Hematopoietic multipotent progenitor cell treated with erythropoietin and hydrocortisone succinate and interleukin-3 and kit ligand, for 8 days (in vitro differentiated cells): ENCODE data around the gene DOP1B.
"Not testable (repeated sequence)": the region's sequence is repeated elsewhere in the genome, so short reads cannot be mapped to it uniquely, and the experiment has no call there.

Source experiments
- DNase-seq: peaks from one replicate; pipeline ENCODE4 v3.0.0-alpha.2; 2015

Gene DOP1B, protein sequence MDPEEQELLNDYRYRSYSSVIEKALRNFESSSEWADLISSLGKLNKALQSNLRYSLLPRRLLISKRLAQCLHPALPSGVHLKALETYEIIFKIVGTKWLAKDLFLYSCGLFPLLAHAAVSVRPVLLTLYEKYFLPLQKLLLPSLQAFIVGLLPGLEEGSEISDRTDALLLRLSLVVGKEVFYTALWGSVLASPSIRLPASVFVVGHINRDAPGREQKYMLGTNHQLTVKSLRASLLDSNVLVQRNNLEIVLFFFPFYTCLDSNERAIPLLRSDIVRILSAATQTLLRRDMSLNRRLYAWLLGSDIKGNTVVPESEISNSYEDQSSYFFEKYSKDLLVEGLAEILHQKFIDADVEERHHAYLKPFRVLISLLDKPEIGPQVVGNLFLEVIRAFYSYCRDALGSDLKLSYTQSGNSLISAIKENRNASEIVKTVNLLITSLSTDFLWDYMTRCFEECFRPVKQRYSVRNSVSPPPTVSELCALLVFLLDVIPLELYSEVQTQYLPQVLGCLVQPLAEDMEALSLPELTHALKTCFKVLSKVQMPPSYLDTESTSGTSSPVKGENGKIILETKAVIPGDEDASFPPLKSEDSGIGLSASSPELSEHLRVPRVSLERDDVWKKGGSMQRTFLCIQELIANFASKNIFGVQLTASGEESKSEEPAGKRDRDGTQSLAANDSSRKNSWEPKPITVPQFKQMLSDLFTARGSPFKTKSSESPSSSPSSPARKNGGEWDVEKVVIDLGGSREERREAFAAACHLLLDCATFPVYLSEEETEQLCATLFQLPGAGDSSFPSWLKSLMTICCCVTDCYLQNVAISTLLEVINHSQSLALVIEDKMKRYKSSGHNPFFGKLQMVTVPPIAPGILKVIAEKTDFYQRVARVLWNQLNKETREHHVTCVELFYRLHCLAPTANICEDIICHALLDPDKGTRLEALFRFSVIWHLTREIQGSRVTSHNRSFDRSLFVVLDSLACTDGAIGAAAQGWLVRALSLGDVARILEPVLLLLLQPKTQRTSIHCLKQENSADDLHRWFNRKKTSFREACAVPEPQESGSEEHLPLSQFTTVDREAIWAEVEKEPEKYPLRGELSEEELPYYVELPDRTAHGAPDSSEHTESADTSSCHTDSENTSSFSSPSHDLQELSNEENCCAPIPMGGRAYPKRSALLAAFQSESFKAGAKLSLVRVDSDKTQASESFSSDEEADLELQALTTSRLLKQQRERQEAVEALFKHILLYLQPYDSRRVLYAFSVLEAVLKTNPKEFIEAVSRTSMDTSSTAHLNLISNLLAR (N-terminal part only)

DNA sequence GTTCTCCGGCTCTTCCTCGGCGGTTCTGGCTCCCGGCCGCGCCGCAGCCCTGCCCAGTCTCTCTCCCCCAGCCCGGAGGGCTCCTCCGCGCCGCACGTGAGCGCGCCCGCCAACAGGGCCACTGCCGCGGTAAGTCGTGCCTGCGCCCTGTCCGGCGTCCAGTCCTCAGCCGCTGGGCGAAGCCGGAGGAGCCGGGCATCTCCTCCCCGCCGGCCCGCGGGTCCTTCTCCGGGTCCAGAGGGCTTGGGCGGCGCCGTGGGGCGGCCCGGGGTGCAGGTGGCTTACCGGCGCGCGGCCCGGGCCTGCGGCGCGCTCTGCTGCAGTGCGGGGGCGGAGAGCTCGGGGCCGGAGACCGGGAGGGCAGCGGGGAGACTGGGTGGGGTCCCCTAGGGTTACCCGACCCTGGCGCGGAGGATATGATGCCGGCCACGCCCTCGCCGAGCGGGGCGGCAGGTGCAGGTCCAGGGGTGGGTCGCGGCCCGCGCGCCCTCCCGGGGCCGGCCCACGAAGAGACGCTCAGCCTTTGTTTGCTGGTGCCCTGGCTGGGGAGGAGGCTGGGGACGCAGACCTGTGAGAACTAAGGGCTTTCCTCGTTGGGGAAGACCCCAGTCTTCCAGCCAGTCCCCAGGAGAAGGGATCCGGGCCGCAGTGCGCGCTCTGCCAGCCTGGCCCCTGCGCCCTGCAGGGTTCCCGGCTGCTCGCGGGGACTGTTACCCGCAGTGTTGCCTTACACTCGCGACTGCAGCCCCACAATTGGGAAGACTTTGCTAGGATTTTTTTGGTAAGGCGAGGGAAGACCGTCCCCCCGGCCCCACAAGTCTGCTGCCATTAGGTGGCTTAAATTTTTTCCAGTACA, at the start of gene DOP1B:
Gene DOP1B (plus strand): TSS at position 10 of the 856 bp plus-strand sequence. CDS start 7,910 bp downstream, outside the sequence.
- peak; percentile 33 for DNase-seq

DNA sequence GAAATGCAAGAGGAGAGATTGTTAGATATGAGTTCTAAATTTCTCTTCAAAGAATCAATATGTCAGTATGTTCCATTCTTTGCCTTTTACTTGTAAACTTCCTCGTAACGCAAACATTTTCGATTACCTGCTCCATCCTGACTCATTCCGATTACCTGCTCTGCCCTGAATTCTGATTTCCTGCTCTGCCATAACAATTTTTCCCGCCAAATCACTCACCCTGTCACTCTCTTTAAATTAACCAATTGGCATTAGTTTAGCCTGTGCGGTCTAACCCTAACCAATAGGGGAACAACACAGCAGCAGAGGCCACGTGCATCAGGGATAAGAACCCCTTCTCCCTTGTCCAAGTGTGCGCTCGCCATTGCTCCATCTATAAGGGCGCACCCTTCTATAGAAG, 46.8 kb upstream of the DOP1B start:
- no peak for DNase-seq

DNA sequence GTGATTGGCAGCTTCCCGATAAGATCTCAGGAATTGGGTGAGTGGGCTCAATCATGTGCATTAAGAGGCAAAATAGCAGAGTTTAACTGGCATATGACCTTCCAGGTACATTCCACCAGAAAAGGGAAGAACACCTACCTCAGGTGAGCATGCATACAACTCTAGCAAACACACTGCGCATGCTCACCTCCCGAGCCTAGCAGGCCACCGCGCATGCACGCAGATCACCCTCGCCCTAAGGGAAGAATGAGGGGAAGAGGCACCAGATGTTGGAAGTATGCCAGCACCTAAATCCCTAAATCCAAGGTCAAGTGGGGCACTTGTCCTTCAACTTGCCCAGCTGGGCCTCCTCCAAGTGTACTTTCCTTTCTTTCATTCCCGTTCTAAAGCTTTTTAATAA, 45.4 kb upstream of the DOP1B start:
- DNase-seq: no peak

DNA sequence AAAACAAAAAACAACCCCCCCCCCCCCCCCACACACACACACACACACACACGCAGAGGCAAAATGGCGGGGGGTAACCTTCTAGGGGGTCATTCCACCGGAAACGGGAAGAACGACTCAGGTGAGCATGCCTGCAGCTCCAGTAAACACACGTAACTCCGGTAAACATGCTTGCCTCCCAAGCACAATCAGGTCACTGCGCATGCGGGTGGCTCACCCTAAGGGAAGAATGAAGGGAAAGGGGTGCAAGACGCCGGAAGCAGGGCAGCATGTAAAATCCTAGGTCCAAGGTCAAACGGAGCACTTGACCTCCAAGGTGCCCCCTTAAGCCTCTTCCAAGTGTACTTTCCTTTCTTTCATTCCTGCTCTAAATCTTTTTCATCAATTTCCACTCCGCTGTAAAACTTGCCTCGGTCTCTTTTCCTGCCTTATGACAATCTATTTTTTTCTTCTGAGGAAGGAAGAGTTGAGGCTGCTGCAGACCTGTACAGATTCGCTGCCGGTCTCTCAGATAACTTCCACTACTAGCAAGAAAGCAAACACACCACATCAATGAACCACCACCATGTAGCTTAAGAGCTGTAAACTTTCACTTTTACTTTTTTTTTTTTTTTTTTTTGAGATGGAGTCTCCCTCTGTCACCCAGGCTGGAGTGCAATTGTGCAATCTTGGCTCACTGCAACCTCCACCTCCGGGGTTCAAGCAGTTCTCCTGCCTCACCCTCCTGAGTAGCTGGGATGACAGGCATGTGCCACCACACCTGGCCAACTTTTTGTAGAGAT, 42.8 kb upstream of the DOP1B start:
- DNase-seq: no peak

DNA sequence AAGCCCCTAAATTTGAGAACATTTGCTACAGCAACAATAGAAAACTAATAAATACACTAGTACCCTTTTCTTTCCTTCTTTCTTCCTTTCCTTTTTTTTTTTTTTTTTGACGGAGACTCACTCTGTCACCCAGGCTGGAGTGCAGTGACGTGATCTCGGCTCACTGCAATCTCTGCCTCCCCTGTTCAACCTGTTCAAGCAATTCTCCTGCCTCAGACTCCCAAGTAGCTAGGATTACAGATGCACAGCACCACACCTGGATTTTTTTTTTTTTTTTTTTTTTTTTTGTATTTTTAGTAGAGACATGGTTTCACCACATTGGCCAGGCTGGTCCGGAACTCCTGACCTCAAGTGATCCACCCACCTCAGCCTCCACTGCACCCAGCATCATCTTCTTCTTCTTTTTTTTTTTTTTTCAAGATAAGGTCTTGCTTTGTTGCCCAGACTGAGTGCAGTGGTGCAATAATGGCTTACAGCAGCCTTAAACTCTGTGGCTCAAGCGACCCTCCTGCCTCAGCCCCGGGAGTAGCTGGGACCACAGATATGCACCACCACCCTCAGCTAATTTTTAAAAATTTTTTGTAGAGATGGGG, 41.4 kb upstream of the DOP1B start:
- no peak for DNase-seq

DNA sequence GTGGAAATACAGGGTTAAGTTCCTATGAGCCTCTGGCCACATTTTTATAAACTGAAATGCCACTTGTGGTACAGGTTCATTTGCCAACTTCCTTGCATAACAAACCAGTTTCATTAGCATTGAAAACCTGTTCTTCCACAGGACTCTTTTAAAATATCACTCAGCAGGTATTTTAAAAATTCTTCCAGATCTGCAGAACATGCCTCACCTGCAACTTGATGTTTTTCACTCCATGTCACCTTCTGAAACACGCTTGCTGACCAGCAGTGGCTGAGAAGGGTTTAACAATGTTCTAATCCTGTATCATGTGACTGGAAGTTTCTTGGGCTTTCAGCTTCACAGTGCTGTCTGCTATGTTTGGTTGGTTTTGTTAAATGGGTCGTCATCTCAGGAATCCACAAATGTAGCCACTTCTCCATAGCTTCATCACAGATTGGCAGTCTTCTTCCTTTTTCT, 39.3 kb upstream of the DOP1B start:
- DNase-seq: no peak

DNA sequence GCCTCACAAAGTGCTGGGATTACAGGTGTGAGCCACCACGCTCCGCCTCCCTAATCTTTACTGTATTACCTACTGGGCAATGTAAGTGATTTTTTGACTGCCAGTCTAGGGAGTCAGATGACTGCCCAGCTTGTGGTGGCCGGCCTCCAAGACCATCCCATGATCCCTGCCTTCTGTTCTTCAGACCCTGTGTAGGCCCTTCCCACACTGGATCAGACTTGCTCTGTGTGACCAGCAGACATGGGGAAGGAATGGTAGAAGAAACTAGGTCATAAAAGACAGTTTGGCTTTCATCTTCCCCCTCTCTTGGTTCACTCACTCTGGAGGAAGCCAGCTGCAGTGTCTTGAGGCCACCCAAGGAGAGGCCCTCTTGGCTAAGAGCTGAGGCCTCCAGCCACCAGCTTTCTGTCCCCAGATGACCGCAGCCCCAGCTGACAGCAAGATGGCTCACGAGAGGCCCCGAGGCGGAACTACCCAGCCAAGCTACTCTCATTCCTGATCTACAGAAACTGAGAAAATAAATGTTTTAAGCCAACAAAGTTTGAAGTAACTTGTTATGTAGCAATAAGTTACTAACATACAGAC, 36.2 kb upstream of the DOP1B start:
- DNase-seq: no peak

DNA sequence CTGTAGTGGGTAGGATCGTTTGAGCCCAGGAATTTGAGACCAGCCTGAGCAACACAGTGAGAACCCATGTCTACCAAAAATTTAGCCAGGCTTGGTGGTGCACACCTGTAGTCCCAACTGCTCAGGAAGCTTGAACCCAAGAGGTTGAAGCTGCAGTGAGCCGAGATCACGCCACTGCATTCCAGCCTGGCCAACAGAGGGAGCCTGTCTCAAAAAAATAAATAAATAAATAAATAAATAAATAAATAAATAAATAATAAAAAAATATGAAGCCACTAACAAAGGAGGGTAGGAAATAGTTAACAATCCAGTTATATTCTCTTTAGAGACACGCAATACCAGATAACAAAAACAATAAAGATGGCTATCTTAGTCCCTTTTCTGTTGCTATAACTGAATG, 33.6 kb upstream of the DOP1B start:
- DNase-seq: no peak

DNA sequence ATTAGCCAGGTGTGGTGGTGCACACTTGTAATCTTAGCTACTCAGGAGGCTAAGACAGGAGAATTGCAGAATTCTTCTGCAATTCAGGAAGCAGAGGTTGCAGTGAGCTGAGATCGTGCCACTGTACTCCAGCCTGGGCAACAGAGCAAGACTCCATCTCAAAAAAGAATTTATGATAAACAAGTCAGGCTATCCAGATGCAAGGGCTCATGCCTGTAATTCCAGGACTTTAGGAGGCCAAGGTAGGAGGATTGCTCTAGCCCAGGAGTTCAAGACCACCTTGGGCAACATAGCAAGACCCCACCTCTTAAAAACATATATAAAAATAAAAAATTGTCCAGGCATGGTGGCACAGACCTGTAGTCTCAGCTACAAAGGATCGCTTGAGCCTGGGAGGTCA, 32.2 kb upstream of the DOP1B start:
- DNase-seq: no peak

DNA sequence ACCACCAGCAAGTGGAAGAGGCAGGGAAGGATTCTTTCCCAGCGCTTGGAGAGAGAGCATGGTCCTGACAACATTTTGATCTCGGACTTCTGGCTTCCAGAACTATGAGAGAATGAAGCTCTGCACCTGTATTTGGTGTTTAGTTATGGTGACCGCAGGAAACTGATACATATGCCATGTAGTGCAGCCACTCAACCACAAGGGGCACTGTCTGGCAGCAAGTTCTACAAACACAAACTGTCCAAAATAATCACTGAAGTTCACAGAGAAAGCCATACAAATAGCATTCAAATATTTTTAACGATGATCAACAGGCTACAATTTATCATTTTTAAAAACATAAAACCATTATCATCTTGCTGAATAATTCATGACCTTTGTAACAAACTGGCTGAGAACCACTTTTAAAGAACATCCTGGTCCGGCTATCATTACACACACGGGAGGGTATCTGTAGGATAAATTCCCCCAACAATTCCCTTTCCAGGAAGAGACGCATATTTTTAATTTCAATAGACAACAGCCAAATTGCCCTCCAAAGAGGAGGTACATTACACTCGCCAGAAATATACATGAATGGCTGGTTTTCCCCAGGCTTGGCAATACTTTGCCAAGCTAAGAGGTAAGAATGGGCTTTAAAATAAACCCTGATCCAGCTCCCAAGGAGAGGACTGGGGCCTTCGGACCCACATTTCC, 31.0 kb upstream of the DOP1B start:
- peak; percentile 45 for DNase-seq

DNA sequence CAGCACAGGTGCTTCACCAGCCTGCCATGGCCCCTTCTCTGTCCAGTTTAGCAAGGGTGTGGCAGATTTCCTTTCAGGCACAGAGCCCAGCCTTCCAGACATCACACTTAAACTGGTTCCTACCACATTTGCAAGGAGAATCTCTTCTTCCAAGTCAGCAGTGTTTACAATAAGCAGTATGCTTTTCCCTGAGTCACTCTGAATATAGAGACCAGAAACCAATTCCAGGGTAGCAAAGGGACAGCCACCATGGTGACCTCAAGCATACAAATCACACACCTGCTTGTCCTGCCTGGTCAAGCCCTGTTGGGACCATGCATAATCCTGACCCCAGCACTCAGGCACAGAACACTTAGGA, 30.4 kb upstream of the DOP1B start:
- DNase-seq: no peak

DNA sequence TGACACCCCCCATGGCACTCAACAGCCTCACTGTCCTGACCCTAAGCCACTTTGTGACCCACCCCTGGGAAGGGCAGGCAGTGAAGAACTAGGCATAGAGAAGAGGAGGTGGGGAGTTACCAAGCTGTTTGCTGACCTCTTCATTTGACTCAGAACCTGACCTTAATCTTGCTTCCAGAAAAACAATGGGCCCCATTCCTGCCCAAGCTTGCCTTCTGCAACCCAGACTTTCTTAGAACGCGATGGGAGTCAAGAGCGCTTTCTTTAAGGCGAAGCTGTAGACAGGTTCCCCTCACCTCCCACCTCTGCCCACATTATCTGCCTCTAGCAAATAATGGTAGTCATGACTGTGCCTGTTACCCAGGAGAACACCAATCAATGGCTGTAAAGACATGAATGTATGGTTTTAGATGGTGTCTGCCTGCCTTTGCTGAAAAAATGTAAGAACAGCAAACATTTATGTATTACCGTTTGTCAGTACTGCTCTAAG, 30.0 kb upstream of the DOP1B start:
- DNase-seq: no peak

DNA sequence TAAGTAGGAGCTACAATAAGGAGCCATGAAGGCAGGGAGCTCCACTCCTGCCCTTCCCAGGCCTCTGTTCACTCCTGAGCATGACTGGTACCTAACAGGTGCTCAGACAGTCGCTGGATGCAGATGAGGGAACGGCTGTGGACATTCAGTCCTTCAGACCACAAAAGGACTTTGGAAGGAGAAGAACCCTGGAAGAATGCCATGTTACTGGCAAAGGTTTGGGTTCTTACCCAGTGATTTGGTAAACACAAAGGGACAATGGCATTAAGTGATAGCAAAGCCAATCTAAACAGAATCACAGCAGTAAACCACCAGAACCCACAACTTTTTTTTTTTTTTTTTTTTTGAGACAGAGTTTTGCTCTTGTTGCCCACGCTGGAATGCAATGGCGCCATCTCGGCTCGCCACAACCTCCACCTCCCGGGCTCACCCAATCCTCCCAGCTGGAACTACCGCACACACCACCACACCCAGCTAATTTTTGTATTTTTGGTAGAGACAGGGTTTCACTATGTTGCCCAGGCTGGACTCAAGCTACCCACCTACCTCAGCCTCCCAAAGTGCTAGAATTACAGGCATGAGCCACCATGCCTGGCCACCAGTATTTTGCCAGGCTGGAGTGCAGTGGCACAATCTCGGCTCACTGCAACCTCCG, 29.2 kb upstream of the DOP1B start:
- no peak for DNase-seq

DNA sequence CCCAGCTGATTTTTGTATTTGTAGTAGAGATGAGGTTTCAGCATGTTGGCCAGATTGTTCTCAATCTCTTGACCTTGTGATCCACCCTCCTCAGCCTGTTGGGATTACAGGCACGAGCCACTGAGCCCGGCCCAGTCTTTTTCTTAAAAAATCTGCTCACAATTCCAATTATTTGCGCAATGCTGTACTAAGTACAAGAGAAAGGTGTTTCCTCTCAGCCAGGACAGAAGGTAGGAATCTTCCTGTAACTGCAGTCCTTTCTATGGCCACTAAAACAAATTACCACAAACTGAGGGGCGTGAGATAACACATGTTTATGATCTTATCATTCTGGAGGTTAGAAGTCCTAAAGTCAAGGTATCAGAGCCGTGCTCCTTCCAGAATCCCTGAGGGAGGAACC, 28.6 kb upstream of the DOP1B start:
- DNase-seq: no peak

DNA sequence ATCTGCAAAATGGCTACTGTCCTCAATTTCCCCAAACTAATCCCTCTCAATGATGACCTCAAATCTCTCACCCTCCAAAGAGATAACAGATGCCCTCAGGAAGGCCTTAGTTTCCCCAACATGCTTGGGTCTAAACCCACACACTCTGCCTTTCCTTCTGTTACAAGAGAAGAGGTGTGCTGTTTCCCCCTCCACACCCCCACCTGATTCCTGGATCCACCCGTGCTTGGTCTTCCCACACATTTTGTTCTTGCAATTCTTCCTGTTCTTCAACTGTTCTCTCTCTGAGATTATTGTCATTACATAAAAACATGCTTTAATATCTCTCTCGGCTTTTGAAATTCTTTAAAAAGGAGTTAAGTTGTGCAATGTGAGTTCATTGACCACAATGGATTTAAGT, 27.4 kb upstream of the DOP1B start:
- DNase-seq: no peak

DNA sequence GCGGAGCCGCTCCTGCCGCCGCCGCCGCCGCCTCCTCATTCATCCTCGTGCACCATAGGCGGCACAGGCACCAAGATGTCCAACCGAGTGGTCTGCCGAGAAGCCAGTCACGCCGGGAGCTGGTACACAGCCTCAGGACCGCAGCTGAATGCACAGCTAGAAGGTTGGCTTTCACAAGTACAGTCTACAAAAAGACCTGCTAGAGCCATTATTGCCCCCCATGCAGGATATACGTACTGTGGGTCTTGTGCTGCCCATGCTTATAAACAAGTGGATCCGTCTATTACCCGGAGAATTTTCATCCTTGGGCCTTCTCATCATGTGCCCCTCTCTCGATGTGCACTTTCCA, 26.2 kb upstream of the DOP1B start:
- DNase-seq: not testable (repeated sequence)

DNA sequence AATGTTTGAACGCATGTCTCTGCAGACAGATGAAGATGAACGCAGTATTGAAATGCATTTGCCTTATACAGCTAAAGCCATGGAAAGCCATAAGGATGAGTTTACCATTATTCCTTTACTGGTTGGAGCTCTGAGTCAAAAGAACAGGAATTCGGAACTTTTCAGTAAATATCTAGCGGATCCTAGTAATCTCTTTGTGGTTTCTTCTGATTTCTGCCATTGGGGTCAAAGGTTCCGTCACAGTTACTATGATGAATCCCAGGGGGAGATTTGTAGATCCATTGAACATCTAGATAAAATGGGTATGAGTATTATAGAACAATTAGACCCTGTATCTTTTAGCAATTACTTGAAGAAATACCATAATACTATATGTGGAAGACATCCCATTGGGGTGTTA, 25.8 kb upstream of the DOP1B start:
- not testable (repeated sequence) for DNase-seq

DNA sequence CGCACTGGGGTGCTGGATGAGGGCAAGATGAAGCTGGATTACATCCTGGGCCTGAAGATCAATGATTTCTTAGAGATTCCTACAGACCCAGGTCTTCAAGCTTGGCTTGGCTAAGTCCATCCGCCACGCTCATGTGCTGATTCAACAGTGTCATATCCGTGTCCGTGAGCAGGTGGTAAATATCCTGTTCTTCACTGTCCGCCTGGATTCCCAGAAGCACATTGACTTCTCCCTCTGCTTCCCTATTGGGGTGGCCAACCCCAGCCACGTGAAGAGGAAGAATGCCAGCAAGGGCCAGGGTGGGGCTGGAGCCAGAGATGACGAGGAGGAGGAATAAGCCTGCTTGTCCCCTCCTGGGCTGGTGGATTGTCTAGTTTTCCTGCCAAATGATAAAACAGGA, 23.9 kb upstream of the DOP1B start:
- DNase-seq: no peak

DNA sequence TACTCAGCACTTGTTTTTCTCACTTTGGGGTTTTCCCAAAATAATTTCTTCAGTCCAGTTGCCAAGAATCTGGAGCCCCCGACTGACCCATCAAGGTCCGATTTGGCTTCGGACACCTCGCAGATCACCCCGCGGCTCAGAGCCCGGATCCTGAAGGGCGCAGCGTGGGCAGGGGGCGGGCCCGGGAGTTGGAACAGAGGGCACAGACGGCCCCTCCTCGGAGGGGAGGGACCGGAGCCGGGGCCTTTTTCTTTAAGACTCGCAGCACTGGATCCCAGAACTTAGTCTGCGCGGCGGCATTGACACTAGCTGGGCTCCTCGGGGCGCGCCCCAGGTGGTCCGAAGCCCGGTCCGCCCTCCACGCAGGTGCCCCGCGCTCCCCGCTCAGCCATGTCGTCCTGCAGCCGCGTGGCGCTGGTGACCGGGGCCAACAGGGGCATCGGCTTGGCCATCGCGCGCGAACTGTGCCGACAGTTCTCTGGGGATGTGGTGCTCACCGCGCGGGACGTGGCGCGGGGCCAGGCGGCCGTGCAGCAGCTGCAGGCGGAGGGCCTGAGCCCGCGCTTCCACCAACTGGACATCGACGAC, 21.7 kb upstream of the DOP1B start, which contains the start of gene CBR3:
Gene CBR3 (plus strand): TSS at position 277 of the 588 bp plus-strand sequence. CDS start 114 bp downstream, at position 391.
- DNase-seq: no peak
